Measurements from ENCODE around the gene PEAR1.

The PEAR1 gene

DNA sequence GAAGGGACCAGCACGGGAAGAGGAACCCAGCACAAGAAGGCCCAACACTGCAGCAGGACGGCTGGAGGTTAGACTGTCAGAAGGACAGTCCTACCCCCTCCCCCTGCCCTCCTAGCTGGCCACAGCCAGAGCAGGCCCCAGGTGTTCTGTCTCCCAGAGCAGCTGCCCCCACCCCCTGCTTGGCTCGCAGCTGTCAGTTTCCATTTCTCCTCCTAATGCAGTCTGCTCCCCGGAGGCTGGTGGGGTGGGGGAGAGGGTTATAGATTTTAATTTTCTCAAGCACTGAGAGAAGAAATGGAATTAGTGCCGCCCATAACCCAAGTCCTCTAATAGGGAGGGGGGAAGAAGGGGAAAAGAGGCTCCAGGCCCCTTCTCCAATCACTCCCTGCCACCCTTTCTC, 13.0 kb upstream of the PEAR1 start:
- Histone ChIP-seq H3K4me2 (ENCODE audit: low read depth, low read length, poor library complexity, severe bottlenecking) (no peak overlapping the region), H3F3A (ENCODE audit: insufficient read depth) (no peaks in the 10 kb centered on the region), H3K27ac (ENCODE audit: low read depth, low read length) (no peak overlapping the region), H3K27me3 (ENCODE audit: low read length) (no peaks in the 10 kb centered on the region), H3K9me2 (replicated peaks; ENCODE audit: insufficient read depth, low read length) (no peaks in the 10 kb centered on the region), H3K9ac (ENCODE audit: low read length) (no peak overlapping the region), H3K79me2 (ENCODE audit: insufficient read depth, low read length) (no peaks in the 10 kb centered on the region), H2AFZ (ENCODE audit: low read depth, low read length, severe bottlenecking) (no peak overlapping the region), H3K9me3 (ENCODE audit: insufficient read depth, low read length) (no peaks in the 10 kb centered on the region), H3K36me3 (ENCODE audit: low read length) (no peaks in the 10 kb centered on the region), H4K20me1 (ENCODE audit: low read depth, low read length) (no peaks in the 10 kb centered on the region), H3K4me3 (ENCODE audit: insufficient read depth, low read length, poor library complexity, severe bottlenecking) (no peak overlapping the region)
- TF ChIP-seq EZH2phosphoT487 (conservative IDR thresholded peaks at IDR 0.05; ENCODE audit: low read length) (no peak), CTCF (IDR thresholded peaks at IDR 0.05; ENCODE audit: insufficient read depth, low read length, poor library complexity, severe bottlenecking) (no peak)

DNA sequence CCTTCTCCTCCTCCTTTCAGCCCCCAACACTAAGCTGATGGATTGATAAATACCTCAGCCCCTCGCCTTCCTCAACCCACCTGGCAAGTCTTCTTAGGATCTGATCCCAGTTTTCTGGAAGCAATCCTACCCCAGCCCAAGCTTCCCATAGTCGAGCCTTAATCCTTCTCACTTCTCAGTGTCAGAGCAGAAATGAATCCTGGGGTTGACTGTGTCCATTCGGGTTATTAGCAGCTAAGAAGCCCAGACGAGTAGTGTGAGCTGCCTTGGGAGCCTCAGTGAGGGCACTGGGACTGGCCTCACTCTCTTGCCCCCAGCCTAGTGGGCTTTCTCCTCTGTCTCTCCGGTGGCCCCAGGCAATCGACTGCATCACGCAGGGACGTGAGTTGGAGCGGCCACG, 12.4 kb upstream of the PEAR1 start:
- Histone ChIP-seq H3K79me2 (ENCODE audit: insufficient read depth, low read length) (no peaks in the 10 kb centered on the region), H3F3A (ENCODE audit: insufficient read depth) (no peaks in the 10 kb centered on the region), H3K4me3 (ENCODE audit: insufficient read depth, low read length, poor library complexity, severe bottlenecking) (no peak overlapping the region), H2AFZ (ENCODE audit: low read depth, low read length, severe bottlenecking) (no peak overlapping the region), H3K9ac (ENCODE audit: low read length) (no peak overlapping the region), H3K9me3 (ENCODE audit: insufficient read depth, low read length) (no peaks in the 10 kb centered on the region), H3K27ac (ENCODE audit: low read depth, low read length) (no peak overlapping the region), H3K4me2 (ENCODE audit: low read depth, low read length, poor library complexity, severe bottlenecking) (no peak overlapping the region), H3K9me2 (replicated peaks; ENCODE audit: insufficient read depth, low read length) (no peaks in the 10 kb centered on the region), H3K27me3 (ENCODE audit: low read length) (no peaks in the 10 kb centered on the region), H4K20me1 (ENCODE audit: low read depth, low read length) (no peaks in the 10 kb centered on the region), H3K36me3 (ENCODE audit: low read length) (no peaks in the 10 kb centered on the region)
- TF ChIP-seq EZH2phosphoT487 (conservative IDR thresholded peaks at IDR 0.05; ENCODE audit: low read length) (no peak), CTCF (IDR thresholded peaks at IDR 0.05; ENCODE audit: insufficient read depth, low read length, poor library complexity, severe bottlenecking) (no peak)

DNA sequence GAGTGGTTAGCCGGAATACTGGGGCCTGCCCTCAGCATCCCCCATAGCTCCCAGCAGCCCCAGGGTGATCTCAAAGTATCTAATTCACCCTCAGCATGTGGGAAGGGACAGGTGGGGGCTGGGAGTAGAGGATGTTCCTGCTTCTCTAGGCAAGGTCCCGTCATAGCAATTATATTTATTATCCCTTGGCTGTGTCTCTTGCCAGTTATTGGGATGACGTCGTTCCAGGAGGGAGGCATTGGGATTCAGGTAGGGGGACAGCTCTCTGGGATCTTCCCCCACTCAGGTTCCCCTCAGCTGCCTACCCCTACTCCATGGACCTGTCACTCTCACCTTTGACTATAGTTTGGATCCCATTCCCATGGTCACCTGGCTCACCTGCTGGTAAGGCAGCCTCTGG, 11.9 kb upstream of the PEAR1 start:
- H3K36me3 ChIP-seq (ENCODE audit: low read length): no peaks in the 10 kb centered on the region
- no peaks in the 10 kb centered on the region for H4K20me1 ChIP-seq (ENCODE audit: low read depth, low read length)
- no peaks in the 10 kb centered on the region for H3K79me2 ChIP-seq (ENCODE audit: insufficient read depth, low read length)
- H3K27me3 ChIP-seq (ENCODE audit: low read length): no peaks in the 10 kb centered on the region
- H3K27ac ChIP-seq (ENCODE audit: low read depth, low read length): no peak overlapping the region
- H3F3A ChIP-seq (ENCODE audit: insufficient read depth): no peaks in the 10 kb centered on the region
- H2AFZ ChIP-seq (ENCODE audit: low read depth, low read length, severe bottlenecking): no peak overlapping the region
- H3K9me2 ChIP-seq (replicated peaks; ENCODE audit: insufficient read depth, low read length): no peaks in the 10 kb centered on the region
- TF ChIP-seq CTCF (IDR thresholded peaks at IDR 0.05; ENCODE audit: insufficient read depth, low read length, poor library complexity, severe bottlenecking): no peak
- no peak for TF ChIP-seq EZH2phosphoT487 (conservative IDR thresholded peaks at IDR 0.05; ENCODE audit: low read length)
- no peak overlapping the region for H3K4me2 ChIP-seq (ENCODE audit: low read depth, low read length, poor library complexity, severe bottlenecking)
- no peak overlapping the region for H3K9ac ChIP-seq (ENCODE audit: low read length)
- no peaks in the 10 kb centered on the region for H3K9me3 ChIP-seq (ENCODE audit: insufficient read depth, low read length)
- no peak overlapping the region for H3K4me3 ChIP-seq (ENCODE audit: insufficient read depth, low read length, poor library complexity, severe bottlenecking)

GRCh38 chr1:156882543-156882942, 11.0 kb upstream of the PEAR1 start:
- no peak overlapping the region for H3K4me2 ChIP-seq (ENCODE audit: low read depth, low read length, poor library complexity, severe bottlenecking)
- no peaks in the 10 kb centered on the region for H3F3A ChIP-seq (ENCODE audit: insufficient read depth)
- H3K4me3 ChIP-seq (ENCODE audit: insufficient read depth, low read length, poor library complexity, severe bottlenecking): no peak overlapping the region
- H3K27ac ChIP-seq (ENCODE audit: low read depth, low read length): no peak overlapping the region
- no peaks in the 10 kb centered on the region for H3K36me3 ChIP-seq (ENCODE audit: low read length)
- H3K27me3 ChIP-seq (ENCODE audit: low read length): no peaks in the 10 kb centered on the region
- TF ChIP-seq EZH2phosphoT487 (conservative IDR thresholded peaks at IDR 0.05; ENCODE audit: low read length) (no peak), CTCF (IDR thresholded peaks at IDR 0.05; ENCODE audit: insufficient read depth, low read length, poor library complexity, severe bottlenecking) (no peak)
- no peaks in the 10 kb centered on the region for H4K20me1 ChIP-seq (ENCODE audit: low read depth, low read length)
- H2AFZ ChIP-seq (ENCODE audit: low read depth, low read length, severe bottlenecking): no peak overlapping the region
- no peaks in the 10 kb centered on the region for H3K9me3 ChIP-seq (ENCODE audit: insufficient read depth, low read length)
- no peaks in the 10 kb centered on the region for H3K79me2 ChIP-seq (ENCODE audit: insufficient read depth, low read length)
- no peak overlapping the region for H3K9ac ChIP-seq (ENCODE audit: low read length)
- no peaks in the 10 kb centered on the region for H3K9me2 ChIP-seq (replicated peaks; ENCODE audit: insufficient read depth, low read length)

Measured in SU-DHL-6 (cell line).